Suprapubic skin (tissue), 4 donors: ENCODE results near the gene AP4S1. TPM values are rescaled to one million over a fixed set of nuclear protein-coding genes. Genes with fewer than 3 reads are reported as not detected.

ENCODE experiments used
- DNase-seq, 2 donors: peaks; one replicate each; pipeline ENCODE4 v3.0.0-alpha.2; 2019; ENCODE audit warnings: low spot score in 2 of 2
- H3K27ac ChIP-seq: fragments of 200-600 bp; sonication (generic); one replicate; pipeline ENCODE4 v1.5.1; 2019
- H3K27me3 ChIP-seq: fragments of 200-600 bp; sonication (generic); one replicate; pipeline ENCODE4 v1.5.1; 2019
- H3K36me3 ChIP-seq: fragments of 200-600 bp; sonication (generic); one replicate; pipeline ENCODE4 v1.5.1; 2019
- H3K4me1 ChIP-seq: fragments of 200-600 bp; sonication (generic); one replicate; pipeline ENCODE4 v1.5.1; 2019
- H3K4me3 ChIP-seq: fragments of 200-600 bp; sonication (generic); one replicate; pipeline ENCODE4 v1.5.1; 2019; ENCODE audit warnings: mild to moderate bottlenecking
- H3K9me3 ChIP-seq: fragments of 200-600 bp; sonication (generic); one replicate; pipeline ENCODE4 v1.5.1; 2019
- CTCF ChIP-seq, 2 donors: fragments of 200-600 bp in 1 of 2; fragments of 450-650 bp in 1 of 2; sonication (generic) in 1 of 2; IDR thresholded peaks; one replicate each; pipeline ENCODE4 v1.5.1; 2016 to 2019; ENCODE audit warnings: antibody characterized with exemption in 2 of 2, mild to moderate bottlenecking in 1 of 2, moderate library complexity in 1 of 2
- EP300 ChIP-seq: sonication (generic); formaldehyde crosslinking; IDR thresholded peaks from one replicate; pipeline ENCODE4 v1.6.1; 2017; ENCODE audit warnings: antibody characterized with exemption
- POLR2A ChIP-seq, 2 donors: fragments of 450-650 bp; IDR thresholded peaks; one replicate each; pipeline ENCODE4 v1.6.1; 2017; ENCODE audit warnings: antibody characterized with exemption in 2 of 2, mild to moderate bottlenecking in 2 of 2, moderate library complexity in 2 of 2
- POLR2AphosphoS5 ChIP-seq, 3 donors: sonication (generic); formaldehyde crosslinking; IDR thresholded peaks; one replicate each; pipeline ENCODE4 v1.6.1; 2017; ENCODE audit warnings: antibody characterized with exemption in 3 of 3
- WGBS: methylation state at CpG from one replicate; pipeline ENCODE4 v1.1.5; 2018; 5-methylcytosine and 5-hydroxymethylcytosine counted together
- total RNA-seq, 4 donors: library from RNA; depleted of rRNA; stranded (reverse); fragments of >200 nt; gene quantifications; one replicate each; pipeline ENCODE4 v1.1.0, GENCODE V29; 2016

AP4S1 gene
- total RNA-seq, 4 donors from 2014 or later, result 4.5 to 7.4 (median 5.2) TPM

- WGBS, result 79% methylated on average over 3 of the region's 3 CpGs
- Histone ChIP-seq H3K4me3 (no peak overlapping the region), H3K9me3 (no peaks in the 10 kb centered on the region), H3K4me1 (no peaks in the 10 kb centered on the region), H3K27me3 (no peaks in the 10 kb centered on the region), H3K27ac (no peak overlapping the region), H3K36me3 (peaks cover 99% of the 10 kb centered on the region)
- no peak for TF ChIP-seq POLR2AphosphoS5 (IDR thresholded peaks at IDR 0.05)
- TF ChIP-seq POLR2A (IDR thresholded peaks at IDR 0.05), result no peak
- no peak for TF ChIP-seq EP300
- no peak for TF ChIP-seq CTCF (IDR thresholded peaks at IDR 0.05)
- DNase-seq, result no peak
Observed at GRCh38 chr14:31113794-31114193, 88.3 kb downstream of the AP4S1 start.

- no peaks in the 10 kb centered on the region for H3K4me1 ChIP-seq
- 80% methylated on average over 3 of the region's 3 CpGs for WGBS
- no peak overlapping the region for H3K4me3 ChIP-seq
- DNase-seq, result no peak
- H3K9me3 ChIP-seq, result no peaks in the 10 kb centered on the region
- H3K27me3 ChIP-seq, result no peaks in the 10 kb centered on the region
- no peak overlapping the region for H3K27ac ChIP-seq
- no peak for TF ChIP-seq POLR2A (IDR thresholded peaks at IDR 0.05)
- TF ChIP-seq CTCF (IDR thresholded peaks at IDR 0.05), result no peak
- no peak for TF ChIP-seq POLR2AphosphoS5 (IDR thresholded peaks at IDR 0.05)
- TF ChIP-seq EP300, result no peak
- H3K36me3 ChIP-seq, result peaks cover 97% of the 10 kb centered on the region
Observed at GRCh38 chr14:31118892-31119291, 93.4 kb downstream of the AP4S1 start.

- Histone ChIP-seq H3K4me3 (no peak overlapping the region), H3K9me3 (no peaks in the 10 kb centered on the region), H3K27ac (no peak overlapping the region), H3K4me1 (no peaks in the 10 kb centered on the region), H3K36me3 (peaks cover 86% of the 10 kb centered on the region), H3K27me3 (no peaks in the 10 kb centered on the region)
- TF ChIP-seq EP300, result no peak
- no peak for TF ChIP-seq CTCF (IDR thresholded peaks at IDR 0.05)
- TF ChIP-seq POLR2A (IDR thresholded peaks at IDR 0.05), result no peak
- TF ChIP-seq POLR2AphosphoS5 (IDR thresholded peaks at IDR 0.05), result no peak
- WGBS, result 85% methylated on average over 5 of the region's 8 CpGs
- DNase-seq, result no peak
Observed at GRCh38 chr14:31122098-31122611, 96.7 kb downstream of the AP4S1 start.

GRCh38 chr14:31122921-31123320 lies 97.5 kb downstream of the AP4S1 start:
- Histone ChIP-seq H3K4me3 (no peak overlapping the region), H3K9me3 (no peaks in the 10 kb centered on the region), H3K36me3 (peaks cover 86% of the 10 kb centered on the region), H3K27ac (no peak overlapping the region), H3K27me3 (no peaks in the 10 kb centered on the region), H3K4me1 (no peaks in the 10 kb centered on the region)
- DNase-seq, result no peak
- 91% methylated on average over 4 of the region's 4 CpGs for WGBS
- TF ChIP-seq POLR2A (IDR thresholded peaks at IDR 0.05) (no peak), EP300 (no peak)

- H3K27me3 ChIP-seq, result no peaks in the 10 kb centered on the region
- H3K4me1 ChIP-seq, result no peaks in the 10 kb centered on the region
- no peak for DNase-seq
- H3K27ac ChIP-seq, result no peak overlapping the region
- H3K36me3 ChIP-seq, result peaks cover 86% of the 10 kb centered on the region
- 90% methylated on average over 3 of the region's 3 CpGs for WGBS
- TF ChIP-seq EP300, result no peak
- TF ChIP-seq POLR2A (IDR thresholded peaks at IDR 0.05), result no peak
- no peak for TF ChIP-seq POLR2AphosphoS5 (IDR thresholded peaks at IDR 0.05)
- TF ChIP-seq CTCF (IDR thresholded peaks at IDR 0.05), result no peak
- no peak overlapping the region for H3K4me3 ChIP-seq
- no peaks in the 10 kb centered on the region for H3K9me3 ChIP-seq
Observed at GRCh38 chr14:31124197-31124596, 98.7 kb downstream of the AP4S1 start.

GRCh38 chr14:31125231-31125630 lies 99.8 kb downstream of the AP4S1 start:
- H3K36me3 ChIP-seq, result peaks cover 84% of the 10 kb centered on the region

More at GRCh38 chr14:31125231-31125630, 99.8 kb downstream of the AP4S1 start:
- 94% methylated on average over 6 of the region's 6 CpGs for WGBS
- H3K4me1 ChIP-seq, result no peaks in the 10 kb centered on the region
- no peak overlapping the region for H3K4me3 ChIP-seq
- H3K27ac ChIP-seq, result no peak overlapping the region
- no peaks in the 10 kb centered on the region for H3K27me3 ChIP-seq
- DNase-seq, result no peak
- no peaks in the 10 kb centered on the region for H3K9me3 ChIP-seq
- TF ChIP-seq POLR2A (IDR thresholded peaks at IDR 0.05) (no peak), CTCF (IDR thresholded peaks at IDR 0.05) (no peak)
